ENCODE measurements around the gene SLC12A4.
"Not testable (repeated sequence)": the region's sequence is repeated elsewhere in the genome, so short reads cannot be mapped to it uniquely, and the experiment has no call there.

The SLC12A4 gene

GRCh38 chr16:67968400-67969253 is at the start of gene SLC12A4:
TSS of gene SLC12A4 (minus strand) at chr16:67968637. CDS start at chr16:67968553, 84 bp downstream.
- Mint-ChIP-seq H3K27me3 (peaks cover 23% of the 10 kb centered on the region), H3K4me1 (peaks cover 33% of the 10 kb centered on the region), H3K36me3 (no peaks in the 10 kb centered on the region), H3K4me3 (peak within 1 kb of the TSS; percentile 100), H3K27ac (peak within 1 kb of the TSS; percentile 93), H3K9me3 (no peaks in the 10 kb centered on the region)
- peak; percentile 92 for DNase-seq
- CTCF ChIA-PET, result interaction anchor here (0.8 to 1.4 kb wide), 3 partner anchors 9 to 72 kb away, joined by 3 to 5 read pairs (median 3); partner anchors contain the start of genes DDX28 and DUS2

GRCh38 chr16:68015681-68016080 is 47.2 kb upstream of the SLC12A4 start, which contains the start of gene DPEP2NB:
TSS of gene DPEP2NB (minus strand) at chr16:68015911. CDS start at chr16:68015770, 141 bp downstream.
- CTCF ChIA-PET, result interaction anchor here (1.3 kb wide), 1 partner anchor 343 kb away, joined by 5 read pairs; no protein-coding TSS in a partner anchor
- Mint-ChIP-seq H3K4me3 (no peak within 1 kb of the TSS), H3K27ac (no peak within 1 kb of the TSS), H3K9me3 (no peaks in the 10 kb centered on the region), H3K36me3 (no peaks in the 10 kb centered on the region), H3K4me1 (peaks cover 10% of the 10 kb centered on the region), H3K27me3 (peaks cover 11% of the 10 kb centered on the region)
- no peak for DNase-seq

GRCh38 chr16:68013440-68013839 is 45.0 kb upstream of the SLC12A4 start:
- peaks cover 11% of the 10 kb centered on the region for H3K27me3 Mint-ChIP-seq
- H3K36me3 Mint-ChIP-seq, result no peaks in the 10 kb centered on the region
- H3K4me3 Mint-ChIP-seq, result no peak overlapping the region
- no peak overlapping the region for H3K27ac Mint-ChIP-seq
- no peaks in the 10 kb centered on the region for H3K9me3 Mint-ChIP-seq
- CTCF ChIA-PET, result no interaction called here
- H3K4me1 Mint-ChIP-seq, result peaks cover 16% of the 10 kb centered on the region
- DNase-seq, result no peak

GRCh38 chr16:68009872-68010271 is 41.4 kb upstream of the SLC12A4 start:
- Mint-ChIP-seq H3K4me1 (peaks cover 33% of the 10 kb centered on the region), H3K27me3 (peaks cover 11% of the 10 kb centered on the region)
- CTCF ChIA-PET, result interaction anchor here (1.2 kb wide), 1 partner anchor 16 kb away, joined by 3 read pairs; no protein-coding TSS in a partner anchor
- not testable (repeated sequence) for DNase-seq, H3K27ac Mint-ChIP-seq, H3K4me3 Mint-ChIP-seq, H3K36me3 Mint-ChIP-seq, H3K9me3 Mint-ChIP-seq

GRCh38 chr16:68009157-68009735 is 40.8 kb upstream of the SLC12A4 start:
- H3K4me1 Mint-ChIP-seq, result peaks cover 36% of the 10 kb centered on the region
- no peak for DNase-seq
- no peak overlapping the region for H3K27ac Mint-ChIP-seq
- no peak overlapping the region for H3K4me3 Mint-ChIP-seq
- no peaks in the 10 kb centered on the region for H3K36me3 Mint-ChIP-seq
- peaks cover 11% of the 10 kb centered on the region for H3K27me3 Mint-ChIP-seq
- no peaks in the 10 kb centered on the region for H3K9me3 Mint-ChIP-seq
- CTCF ChIA-PET, result interaction anchor here (1.2 kb wide), 1 partner anchor 15 kb away, joined by 3 read pairs; no protein-coding TSS in a partner anchor

GRCh38 chr16:68005786-68006286 is 37.4 kb upstream of the SLC12A4 start:
- CTCF ChIA-PET, result interaction anchor here (1.1 to 2.7 kb wide), 5 partner anchors 11 to 223 kb away, joined by 3 to 8 read pairs (median 5); partner anchors contain the start of genes DDX28 and DUS2
- Mint-ChIP-seq H3K9me3 (no peaks in the 10 kb centered on the region), H3K4me1 (peaks cover 34% of the 10 kb centered on the region), H3K27ac (peak overlapping the region; percentile 94), H3K4me3 (no peak overlapping the region), H3K27me3 (no peaks in the 10 kb centered on the region), H3K36me3 (no peaks in the 10 kb centered on the region)
- peak; percentile 69 for DNase-seq

GRCh38 chr16:68005211-68005610 is 36.8 kb upstream of the SLC12A4 start:
- H3K4me3 Mint-ChIP-seq, result no peak overlapping the region

GRCh38 chr16:68003031-68003430 is 34.6 kb upstream of the SLC12A4 start:
- peaks cover 50% of the 10 kb centered on the region for H3K4me1 Mint-ChIP-seq
- H3K36me3 Mint-ChIP-seq, result peaks cover 11% of the 10 kb centered on the region
- H3K9me3 Mint-ChIP-seq, result peaks cover 3% of the 10 kb centered on the region
- DNase-seq, result no peak
- CTCF ChIA-PET, result interaction anchor here (0.7 to 2.2 kb wide), 6 partner anchors 9 to 187 kb away, joined by 3 to 9 read pairs (median 4); partner anchors contain the start of genes DDX28 and DUS2
- H3K4me3 Mint-ChIP-seq, result no peak overlapping the region
- no peaks in the 10 kb centered on the region for H3K27me3 Mint-ChIP-seq
- no peak overlapping the region for H3K27ac Mint-ChIP-seq

More at GRCh38 chr16:68005211-68005610, 36.8 kb upstream of the SLC12A4 start:
- DNase-seq, result no peak
- Mint-ChIP-seq H3K36me3 (peaks cover 2% of the 10 kb centered on the region), H3K4me1 (peaks cover 35% of the 10 kb centered on the region), H3K9me3 (no peaks in the 10 kb centered on the region), H3K27me3 (no peaks in the 10 kb centered on the region), H3K27ac (peak overlapping the region; percentile 94)
- CTCF ChIA-PET, result interaction anchor here (0.8 to 2.7 kb wide), 4 partner anchors 11 to 35 kb away, joined by 3 to 8 read pairs (median 5); partner anchors contain the start of genes DDX28 and DUS2

GRCh38 chr16:68000450-68000849 is 32.0 kb upstream of the SLC12A4 start:
- Mint-ChIP-seq H3K27ac (peak overlapping the region; percentile 89), H3K36me3 (peaks cover 15% of the 10 kb centered on the region), H3K27me3 (no peaks in the 10 kb centered on the region), H3K9me3 (peaks cover 8% of the 10 kb centered on the region), H3K4me3 (peak overlapping the region; percentile 61), H3K4me1 (peaks cover 52% of the 10 kb centered on the region)
- DNase-seq, result no peak
- CTCF ChIA-PET, result no interaction called here

GRCh38 chr16:67999985-68000384 is 31.5 kb upstream of the SLC12A4 start:
- CTCF ChIA-PET, result interaction anchor here (1.4 to 1.6 kb wide), 2 partner anchors 42 to 58 kb away, joined by 3 read pairs; no protein-coding TSS in a partner anchor
- Mint-ChIP-seq H3K27ac (peak overlapping the region; percentile 89), H3K9me3 (peaks cover 8% of the 10 kb centered on the region), H3K27me3 (no peaks in the 10 kb centered on the region), H3K4me1 (peaks cover 52% of the 10 kb centered on the region), H3K4me3 (peak overlapping the region; percentile 61), H3K36me3 (peaks cover 18% of the 10 kb centered on the region)
- no peak for DNase-seq

- Mint-ChIP-seq H3K4me3 (peak within 1 kb of the TSS; percentile 61), H3K27ac (peak within 1 kb of the TSS; percentile 89), H3K36me3 (peaks cover 19% of the 10 kb centered on the region), H3K4me1 (peaks cover 53% of the 10 kb centered on the region)
- H3K9me3 Mint-ChIP-seq, H3K27me3 Mint-ChIP-seq: not testable (repeated sequence)
- CTCF ChIA-PET, result interaction anchor here (1.3 to 1.7 kb wide), 6 partner anchors 10 to 57 kb away, joined by 3 to 8 read pairs (median 4); partner anchors contain the start of genes DDX28 and DUS2
- peak; percentile 73 for DNase-seq
Observed at GRCh38 chr16:67998779-67999688, 30.6 kb upstream of the SLC12A4 start, which contains the start of gene DPEP2. TSS of gene DPEP2 (minus strand) at chr16:67999484. CDS start at chr16:67993212, 6,272 bp downstream.

- not testable (repeated sequence) for H3K27me3 Mint-ChIP-seq, H3K4me3 Mint-ChIP-seq, H3K9me3 Mint-ChIP-seq, DNase-seq
- Mint-ChIP-seq H3K4me1 (peaks cover 61% of the 10 kb centered on the region), H3K36me3 (peaks cover 19% of the 10 kb centered on the region), H3K27ac (peak overlapping the region; percentile 89)
- CTCF ChIA-PET, result interaction anchor here (1.3 to 1.7 kb wide), 5 partner anchors 9 to 56 kb away, joined by 3 to 8 read pairs (median 5); partner anchors contain the start of genes DDX28 and DUS2
Observed at GRCh38 chr16:67998231-67998778, 29.9 kb upstream of the SLC12A4 start.
